OCI-LY1 (cell line): ENCODE data around the gene TMEM115.
A peak's percentile ranks its signal among the peaks of the same experiment; 100 is the strongest.

Source experiments
- H2AFZ ChIP-seq: fragments of 200-600 bp; sonication (generic), shearing (Covaris generic); 2 replicates; pipeline ENCODE4 v1.6.0; 2014; ENCODE audit warnings: antibody characterized with exemption, mild to moderate bottlenecking, low read length
- H3F3A ChIP-seq: fragments of 200-600 bp; sonication (generic), shearing (Covaris generic); 2 replicates; pipeline ENCODE4 v1.6.0; 2014; ENCODE audit warnings: mild to moderate bottlenecking, antibody characterized with exemption, low read length, moderate library complexity; ENCODE audit not compliant: insufficient read depth
- H3K27ac ChIP-seq: fragments of 200-600 bp; sonication (generic); 2 replicates; pipeline ENCODE4 v1.5.1; 2014; ENCODE audit warnings: low read length, mixed run types, mild to moderate bottlenecking, low read depth; ENCODE audit not compliant: poor library complexity, severe bottlenecking
- H3K27me3 ChIP-seq: fragments of 200-600 bp; sonication (generic); 2 replicates; pipeline ENCODE4 v1.6.0; 2014; ENCODE audit warnings: antibody characterized with exemption, mild to moderate bottlenecking, low read length, moderate library complexity; ENCODE audit not compliant: insufficient read depth
- H3K36me3 ChIP-seq: fragments of 200-600 bp; sonication (generic); 2 replicates; pipeline ENCODE4 v1.6.1; 2014; ENCODE audit warnings: mild to moderate bottlenecking, antibody characterized with exemption, low read length, moderate library complexity, mixed read lengths; ENCODE audit not compliant: insufficient read depth
- H3K4me1 ChIP-seq: fragments of 200-600 bp; sonication (generic); 2 replicates; pipeline ENCODE4 v1.5.1; 2014; ENCODE audit warnings: mild to moderate bottlenecking, low read length, moderate library complexity; ENCODE audit not compliant: insufficient read depth, severe bottlenecking
- H3K4me2 ChIP-seq: fragments of 200-600 bp; sonication (generic), shearing (Covaris generic); 2 replicates; pipeline ENCODE4 v1.6.1; 2014; ENCODE audit warnings: low read length
- H3K4me3 ChIP-seq: fragments of 200-600 bp; sonication (generic); 2 replicates; pipeline ENCODE4 v1.5.1; 2014; ENCODE audit warnings: low read length, low read depth, mild to moderate bottlenecking, mixed read lengths; ENCODE audit not compliant: poor library complexity, severe bottlenecking
- H3K79me2 ChIP-seq: fragments of 200-600 bp; shearing (Covaris generic); 2 replicates; pipeline ENCODE4 v1.6.1; 2016; ENCODE audit warnings: mixed run types, low read length, mixed read lengths; ENCODE audit not compliant: insufficient read depth
- H3K9ac ChIP-seq: fragments of 200-600 bp; sonication (generic), shearing (Covaris generic); 2 replicates; pipeline ENCODE4 v1.6.1; 2014; ENCODE audit warnings: mild to moderate bottlenecking, low read length, mixed read lengths
- H3K9me2 ChIP-seq: fragments of 200-600 bp; sonication (generic), shearing (Covaris generic); 2 replicates; pipeline ENCODE4 v1.6.1; 2014; ENCODE audit warnings: low read depth, mild to moderate bottlenecking, low read length, mixed read lengths
- H3K9me3 ChIP-seq: fragments of 200-600 bp; shearing (Covaris generic); 2 replicates; pipeline ENCODE4 v1.6.1; 2014; ENCODE audit warnings: low read length, mixed read lengths
- H4K20me1 ChIP-seq: fragments of 200-600 bp; sonication (generic), shearing (Covaris generic); 2 replicates; pipeline ENCODE4 v1.6.0; 2016; ENCODE audit warnings: mild to moderate bottlenecking, low read length; ENCODE audit not compliant: insufficient read depth
- EZH2 ChIP-seq: fragments of 200-600 bp; sonication (generic), shearing (Covaris generic); IDR thresholded peaks from 2 replicates; pipeline ENCODE4 v1.8.0; 2017; ENCODE audit warnings: borderline replicate concordance, mixed run types, mild to moderate bottlenecking, antibody characterized with exemption, low read length, moderate library complexity, mixed read lengths
- TF ChIP-seq, protein P1 (sequence below): fragments of 200-600 bp; sonication (generic), shearing (Covaris generic); IDR thresholded peaks from 2 replicates; pipeline ENCODE4 v1.5.1; 2017; ENCODE audit warnings: mild to moderate bottlenecking, antibody characterized with exemption, low read length, moderate library complexity, mixed read lengths

The TMEM115 gene

DNA sequence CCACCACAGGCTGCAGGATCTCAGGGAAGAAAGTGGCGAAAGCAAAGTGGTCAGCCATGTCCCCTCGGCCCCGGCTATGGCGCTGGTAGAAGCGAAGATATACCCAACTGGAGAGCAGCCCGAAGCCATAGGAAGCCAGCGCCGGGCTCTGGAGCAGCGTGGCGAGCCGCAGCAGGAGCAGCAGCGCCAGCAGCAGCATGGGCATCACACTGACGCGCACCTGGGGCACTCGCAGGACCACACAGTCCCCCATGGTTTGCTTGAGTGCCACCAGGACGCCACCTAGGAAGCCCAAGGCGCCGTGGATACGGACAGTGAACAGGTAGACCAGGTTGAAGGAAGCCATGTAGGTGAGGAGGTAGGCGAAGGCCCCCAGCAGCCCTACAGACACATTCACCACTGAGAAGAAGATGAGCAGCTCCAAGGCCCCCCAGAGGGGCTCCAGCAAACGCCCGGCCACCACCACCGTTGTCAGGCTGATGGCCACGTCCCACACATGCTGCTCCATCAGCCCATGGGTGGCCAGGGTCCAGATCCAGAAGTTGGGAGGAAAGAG is 888 bp downstream of the TMEM115 start:
- peak overlapping the region; percentile 67 for H3K4me2 ChIP-seq
- no peaks in the 10 kb centered on the region for H3K27me3 ChIP-seq
- H4K20me1 ChIP-seq = no peaks in the 10 kb centered on the region
- no peak overlapping the region for H2AFZ ChIP-seq
- no peak overlapping the region for H3K27ac ChIP-seq
- H3K4me1 ChIP-seq = peaks cover 37% of the 10 kb centered on the region
- H3K9me3 ChIP-seq = no peaks in the 10 kb centered on the region
- no peaks in the 10 kb centered on the region for H3F3A ChIP-seq
- peak overlapping the region; percentile 82 for H3K9ac ChIP-seq
- no peaks in the 10 kb centered on the region for H3K9me2 ChIP-seq
- H3K4me3 ChIP-seq = peak overlapping the region; percentile 71
- TF ChIP-seq EZH2 = no peak
- TF ChIP-seq, protein P1, sequence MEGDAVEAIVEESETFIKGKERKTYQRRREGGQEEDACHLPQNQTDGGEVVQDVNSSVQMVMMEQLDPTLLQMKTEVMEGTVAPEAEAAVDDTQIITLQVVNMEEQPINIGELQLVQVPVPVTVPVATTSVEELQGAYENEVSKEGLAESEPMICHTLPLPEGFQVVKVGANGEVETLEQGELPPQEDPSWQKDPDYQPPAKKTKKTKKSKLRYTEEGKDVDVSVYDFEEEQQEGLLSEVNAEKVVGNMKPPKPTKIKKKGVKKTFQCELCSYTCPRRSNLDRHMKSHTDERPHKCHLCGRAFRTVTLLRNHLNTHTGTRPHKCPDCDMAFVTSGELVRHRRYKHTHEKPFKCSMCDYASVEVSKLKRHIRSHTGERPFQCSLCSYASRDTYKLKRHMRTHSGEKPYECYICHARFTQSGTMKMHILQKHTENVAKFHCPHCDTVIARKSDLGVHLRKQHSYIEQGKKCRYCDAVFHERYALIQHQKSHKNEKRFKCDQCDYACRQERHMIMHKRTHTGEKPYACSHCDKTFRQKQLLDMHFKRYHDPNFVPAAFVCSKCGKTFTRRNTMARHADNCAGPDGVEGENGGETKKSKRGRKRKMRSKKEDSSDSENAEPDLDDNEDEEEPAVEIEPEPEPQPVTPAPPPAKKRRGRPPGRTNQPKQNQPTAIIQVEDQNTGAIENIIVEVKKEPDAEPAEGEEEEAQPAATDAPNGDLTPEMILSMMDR = no peak
- peaks cover 21% of the 10 kb centered on the region; the same call in 1 of the 2 replicates for H3K36me3 ChIP-seq
- H3K79me2 ChIP-seq = no peaks in the 10 kb centered on the region

DNA sequence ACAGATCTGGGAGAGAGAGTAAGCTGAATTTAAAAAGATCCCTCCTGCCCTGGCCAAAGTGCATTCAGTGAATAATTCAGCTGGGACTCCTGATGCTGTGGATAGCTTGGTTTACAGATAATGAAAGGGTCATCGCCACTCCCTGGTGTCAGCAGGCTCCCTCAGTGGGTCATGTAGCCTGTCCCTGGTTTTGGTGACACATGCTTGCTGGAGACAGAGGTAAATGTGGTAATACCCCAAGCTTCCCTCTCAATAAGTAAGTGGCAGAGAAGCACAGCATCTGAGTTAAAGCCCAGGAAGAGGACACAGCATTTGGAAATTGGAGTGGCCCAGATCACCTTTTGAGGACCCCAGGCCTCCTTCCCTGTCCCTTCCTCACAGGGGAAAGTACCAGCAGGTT is 1.8 kb downstream of the TMEM115 start:
- TF ChIP-seq, protein P1 = no peak
- TF ChIP-seq EZH2 = no peak
- no peaks in the 10 kb centered on the region for H3K27me3 ChIP-seq
- no peaks in the 10 kb centered on the region for H3F3A ChIP-seq
- H3K9me3 ChIP-seq = no peaks in the 10 kb centered on the region
- no peak overlapping the region for H2AFZ ChIP-seq
- H3K4me1 ChIP-seq = peaks cover 37% of the 10 kb centered on the region
- peak overlapping the region; percentile 71 for H3K4me3 ChIP-seq
- H3K9me2 ChIP-seq = no peaks in the 10 kb centered on the region
- no peaks in the 10 kb centered on the region for H3K79me2 ChIP-seq
- peaks cover 31% of the 10 kb centered on the region; the same call in 1 of the 2 replicates for H3K36me3 ChIP-seq
- peak overlapping the region; percentile 67 for H3K4me2 ChIP-seq
- H4K20me1 ChIP-seq = no peaks in the 10 kb centered on the region
- H3K9ac ChIP-seq = peak overlapping the region; percentile 82
- no peak overlapping the region for H3K27ac ChIP-seq

DNA sequence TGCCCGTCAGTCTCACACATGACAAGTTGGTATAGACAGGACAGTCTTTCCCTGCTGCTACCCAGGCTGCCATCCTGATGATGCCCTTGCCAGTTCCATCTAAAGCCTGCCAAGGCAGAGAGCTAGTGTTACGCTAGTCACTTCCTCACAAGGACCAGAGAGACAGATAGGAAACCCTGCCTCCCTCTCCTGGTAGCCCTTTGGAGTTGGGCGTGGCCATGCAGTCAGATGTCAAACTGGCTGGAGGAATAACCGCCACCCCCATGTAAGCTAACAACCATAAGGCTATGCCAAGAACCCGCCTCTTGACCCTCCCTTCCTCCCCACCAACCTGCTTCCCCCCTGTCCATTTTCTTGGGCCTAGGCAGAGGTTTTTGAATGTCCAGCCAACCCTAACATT is 2.8 kb downstream of the TMEM115 start:
- Histone ChIP-seq H3K27ac (no peak overlapping the region), H3K4me3 (peak overlapping the region; percentile 71), H3K4me2 (peak overlapping the region; percentile 67), H3K27me3 (no peaks in the 10 kb centered on the region), H3K9ac (peak overlapping the region; percentile 82; the same call in 1 of the 2 replicates), H4K20me1 (no peaks in the 10 kb centered on the region), H3K4me1 (peaks cover 41% of the 10 kb centered on the region), H3K9me2 (no peaks in the 10 kb centered on the region), H3K79me2 (no peaks in the 10 kb centered on the region), H3F3A (no peaks in the 10 kb centered on the region), H2AFZ (no peak overlapping the region), H3K9me3 (no peaks in the 10 kb centered on the region), H3K36me3 (peaks cover 32% of the 10 kb centered on the region; the same call in 1 of the 2 replicates)
- TF ChIP-seq EZH2 = no peak
- TF ChIP-seq, protein P1 = no peak
